Measurements from ENCODE around the gene DHRSX.
"Not testable (repeated sequence)": the region's sequence is repeated elsewhere in the genome, so short reads cannot be mapped to it uniquely, and the experiment has no call there.

The DHRSX gene

GRCh38 chrX:2243913-2244460 is 256.8 kb downstream of the DHRSX start:
- no peak for FAIRE-seq

DNA sequence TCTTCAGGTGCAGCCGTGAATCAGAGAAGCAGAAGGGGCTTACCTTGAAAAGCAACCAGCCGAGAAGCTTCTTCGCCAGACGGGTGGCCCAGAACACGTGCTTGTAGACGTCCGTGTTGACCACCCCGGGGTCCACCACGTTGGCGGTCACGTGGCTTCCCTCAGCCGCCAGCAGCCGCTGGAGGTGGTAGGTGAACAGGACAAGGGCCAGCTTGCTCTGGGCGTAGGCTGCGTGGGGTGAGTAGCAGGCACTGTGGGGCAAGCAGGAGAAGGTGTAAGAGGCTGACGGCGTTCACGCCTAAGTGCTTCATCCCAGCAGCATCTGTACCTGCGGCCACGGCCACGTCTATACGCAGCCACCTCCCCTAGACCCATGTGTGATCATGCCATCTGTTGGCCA is 257.8 kb downstream of the DHRSX start:
- no peak for FAIRE-seq

DNA sequence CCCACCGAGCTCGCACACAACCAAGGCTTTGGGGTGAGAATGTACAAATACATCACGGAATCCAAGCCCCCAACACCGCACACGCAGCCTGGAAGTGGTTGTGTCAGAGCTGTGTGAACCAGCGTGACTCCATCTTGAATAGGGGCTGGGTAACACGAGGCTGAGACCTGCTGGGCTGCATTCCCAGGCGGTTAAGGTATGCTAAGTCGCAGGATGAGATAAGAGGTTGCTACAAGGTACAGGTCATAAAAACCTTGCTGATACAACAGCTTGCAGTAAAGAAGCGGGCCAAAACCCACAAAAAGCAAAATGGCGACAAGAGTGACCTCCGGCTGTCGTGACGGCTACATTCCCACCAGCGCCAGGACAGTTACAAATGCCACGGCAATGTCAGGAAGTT is 258.4 kb downstream of the DHRSX start:
- no peak for FAIRE-seq

- not testable (repeated sequence) for FAIRE-seq
Measured at GRCh38 chrX:2241496-2241895, 259.3 kb downstream of the DHRSX start.

DNA sequence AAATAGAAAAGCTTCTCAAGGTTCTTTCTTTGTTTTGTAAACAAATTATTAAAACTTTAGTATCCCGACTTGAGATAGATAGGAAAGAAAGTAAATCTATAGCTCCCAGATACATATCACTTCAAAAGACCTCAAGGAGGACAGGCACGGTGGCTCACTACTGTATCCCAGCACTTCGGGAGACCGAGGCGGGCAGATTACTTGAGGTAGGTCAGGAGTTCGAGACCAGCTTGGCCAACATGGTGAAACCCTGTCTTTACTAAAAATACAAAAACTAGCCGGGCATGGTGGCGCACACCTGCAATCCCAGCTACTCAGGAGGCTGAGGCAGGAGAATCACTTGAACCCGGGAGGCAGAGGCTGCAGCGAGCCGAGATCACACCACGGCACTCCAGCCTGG is 260.0 kb downstream of the DHRSX start:
- not testable (repeated sequence) for FAIRE-seq

- FAIRE-seq: no peak
Measured at GRCh38 chrX:2237976-2238375, 262.8 kb downstream of the DHRSX start.

DNA sequence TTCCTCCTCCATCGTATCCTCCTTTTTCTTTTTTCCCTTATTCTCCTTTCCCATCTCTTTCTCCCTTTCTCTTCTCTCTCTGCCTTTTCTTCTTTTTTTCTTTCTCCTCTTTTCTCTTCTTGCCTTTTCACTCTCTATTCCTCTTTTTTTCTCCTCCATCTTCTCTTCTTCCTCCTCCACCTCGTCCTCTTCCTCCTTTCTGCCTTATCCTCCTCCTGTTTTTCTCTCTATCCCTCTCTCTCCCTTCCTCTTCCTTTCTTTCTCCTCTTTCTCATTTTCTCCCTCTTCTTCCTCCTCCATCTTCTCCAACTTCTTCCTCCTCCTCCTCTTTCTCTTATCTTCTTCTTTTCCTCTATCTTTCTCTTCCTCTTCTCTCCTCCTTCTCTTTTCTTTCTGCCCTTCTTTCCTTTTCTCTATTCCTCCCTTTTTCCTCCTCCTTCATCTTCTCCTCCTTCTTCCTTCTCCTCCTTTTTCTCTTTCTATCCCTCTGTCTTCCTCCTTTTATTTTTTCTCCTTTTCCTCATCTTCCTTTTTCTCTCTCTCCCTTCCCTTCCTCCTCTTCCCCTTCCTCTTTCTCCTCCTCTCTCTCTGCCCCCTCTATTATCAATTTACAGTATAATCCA is 269.1 kb downstream of the DHRSX start:
- FAIRE-seq: no peak

- FAIRE-seq: no peak
Measured at GRCh38 chrX:2230457-2230856, 270.3 kb downstream of the DHRSX start.

DNA sequence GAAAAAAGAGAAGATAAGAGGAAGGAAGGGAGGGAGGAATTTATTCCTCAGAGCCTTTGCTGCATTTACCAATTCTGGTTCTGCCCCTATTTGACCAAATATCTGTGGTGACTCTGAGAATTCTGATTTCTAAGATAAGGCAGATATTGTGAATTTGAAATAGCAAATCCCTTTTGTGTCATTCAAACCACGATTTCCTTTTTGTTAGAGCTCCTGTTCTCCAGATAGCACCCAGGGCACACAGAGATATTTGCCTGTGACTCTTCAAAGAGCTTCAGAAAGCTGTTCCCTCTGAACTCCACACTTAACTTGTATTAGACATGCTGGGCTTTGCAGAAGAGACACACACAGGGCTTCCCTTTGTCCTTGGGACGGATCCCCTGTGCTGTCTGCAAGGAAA is 272.2 kb downstream of the DHRSX start:
- FAIRE-seq: no peak

DNA sequence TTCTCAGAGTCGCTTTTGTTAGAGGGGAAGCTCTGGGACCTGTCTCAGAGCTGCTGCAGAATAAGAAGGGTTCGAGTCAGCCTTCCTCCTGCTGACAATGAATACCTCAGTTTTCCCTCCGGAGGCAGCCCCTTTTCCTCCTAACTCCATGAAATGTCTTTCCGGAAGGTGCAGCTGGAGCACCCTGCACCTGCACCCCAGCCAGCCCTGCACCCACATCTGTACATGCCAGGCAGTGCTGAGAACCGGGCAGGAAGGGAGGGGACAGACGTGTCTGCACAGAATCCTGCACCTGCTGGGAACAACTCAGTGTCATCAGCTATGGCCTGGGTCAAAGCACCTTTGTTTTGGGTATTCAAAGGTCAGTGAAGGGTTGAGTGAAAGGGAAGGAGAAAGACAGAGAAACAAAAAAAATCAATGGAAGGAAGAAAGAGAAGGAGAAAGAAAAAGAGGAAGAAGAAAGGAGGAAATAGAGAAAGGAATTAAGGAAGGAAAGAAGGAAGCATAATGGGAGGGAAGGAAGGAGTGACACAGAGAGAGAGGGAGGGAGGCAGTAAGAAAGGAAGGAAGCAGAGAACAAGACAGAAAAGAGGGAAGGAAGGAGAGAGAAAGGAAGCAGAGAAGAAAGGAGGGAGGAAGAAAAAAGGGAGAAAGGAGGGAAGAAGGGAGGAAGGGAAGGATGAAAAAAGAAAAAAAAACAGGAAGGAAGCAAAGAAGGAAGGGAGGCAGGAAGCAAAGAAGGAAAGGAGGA is 273.7 kb downstream of the DHRSX start:
- no peak for FAIRE-seq

GRCh38 chrX:2226182-2226581 is 274.6 kb downstream of the DHRSX start:
- FAIRE-seq: no peak

DNA sequence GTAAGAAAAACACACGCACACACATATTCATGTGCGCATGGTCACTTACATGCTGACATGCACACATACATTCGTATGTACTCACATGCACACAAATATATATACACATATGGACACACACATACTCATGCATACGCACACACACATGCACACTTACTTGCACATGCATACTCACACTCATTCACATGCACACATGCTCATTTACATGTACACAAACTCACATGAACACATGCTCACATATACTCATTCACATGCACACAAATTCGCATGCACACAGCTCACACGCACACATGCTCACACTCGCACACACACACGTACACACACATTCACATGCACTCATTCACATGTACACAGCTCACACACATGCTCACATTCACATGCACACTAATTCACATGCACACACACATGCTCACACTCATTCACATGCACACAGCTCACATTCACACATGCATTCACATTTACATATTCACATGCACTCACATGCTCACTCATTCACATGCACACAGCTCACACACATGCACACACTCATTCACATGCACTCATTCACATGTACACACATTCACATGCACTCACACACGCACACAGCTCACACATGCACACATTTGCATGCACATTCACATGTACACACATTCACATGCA is 276.1 kb downstream of the DHRSX start:
- FAIRE-seq: no peak

GRCh38 chrX:2224161-2224560 is 276.6 kb downstream of the DHRSX start:
- FAIRE-seq: no peak

- FAIRE-seq: no peak
Measured at GRCh38 chrX:2220829-2221567, 279.8 kb downstream of the DHRSX start.

DNA sequence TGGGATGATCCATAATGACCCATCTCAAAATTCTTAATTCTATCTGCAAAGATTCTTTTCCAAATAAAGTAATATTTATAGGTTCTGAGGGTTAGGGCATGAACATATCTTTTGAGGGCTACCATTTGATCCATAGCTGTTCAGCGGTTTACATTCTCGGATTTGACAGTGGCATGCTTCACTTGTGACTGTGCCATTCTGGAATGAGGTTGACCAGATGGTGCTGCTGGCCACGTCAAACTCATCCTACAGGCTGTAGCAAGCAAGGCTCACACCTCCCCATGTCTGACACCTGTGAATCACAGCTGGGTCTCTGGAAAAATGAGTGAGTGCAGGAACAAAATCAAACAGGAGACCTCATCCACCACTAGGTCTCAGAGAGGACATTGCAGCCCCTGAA is 280.5 kb downstream of the DHRSX start:
- no peak for FAIRE-seq

DNA sequence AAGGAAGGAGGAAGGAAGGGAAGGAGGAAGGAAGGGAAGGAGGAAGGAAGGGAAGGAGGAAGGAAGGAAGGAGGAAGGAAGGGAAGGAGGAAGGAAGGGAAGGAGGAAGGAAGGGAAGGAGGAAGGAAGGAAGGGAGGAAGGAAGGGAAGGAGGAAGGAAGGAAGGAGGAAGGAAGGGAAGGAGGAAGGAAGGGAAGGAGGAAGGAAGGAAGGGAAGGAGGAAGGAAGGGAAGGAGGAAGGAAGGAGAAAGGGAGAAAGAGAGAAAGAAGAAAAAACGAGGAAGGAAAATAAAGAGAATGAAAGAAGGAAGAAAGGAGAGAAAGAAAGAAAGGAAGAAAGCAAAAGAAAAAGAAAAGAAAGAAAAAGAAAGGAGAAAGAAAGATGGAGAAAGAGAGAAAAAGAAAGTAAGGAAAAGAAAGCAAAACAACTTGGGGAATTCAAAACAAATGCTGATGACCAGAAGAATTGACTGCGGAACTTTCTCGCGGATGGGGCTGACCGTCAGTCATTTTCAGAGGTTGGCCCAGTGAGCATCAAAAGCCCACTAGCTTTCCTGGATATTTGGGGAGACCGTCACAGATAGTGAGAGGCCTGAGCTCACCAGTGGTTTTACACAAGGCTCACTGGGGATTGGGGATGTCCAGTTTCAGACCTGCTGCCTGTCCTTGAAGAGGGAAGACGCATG is 286.5 kb downstream of the DHRSX start:
- not testable (repeated sequence) for FAIRE-seq

DNA sequence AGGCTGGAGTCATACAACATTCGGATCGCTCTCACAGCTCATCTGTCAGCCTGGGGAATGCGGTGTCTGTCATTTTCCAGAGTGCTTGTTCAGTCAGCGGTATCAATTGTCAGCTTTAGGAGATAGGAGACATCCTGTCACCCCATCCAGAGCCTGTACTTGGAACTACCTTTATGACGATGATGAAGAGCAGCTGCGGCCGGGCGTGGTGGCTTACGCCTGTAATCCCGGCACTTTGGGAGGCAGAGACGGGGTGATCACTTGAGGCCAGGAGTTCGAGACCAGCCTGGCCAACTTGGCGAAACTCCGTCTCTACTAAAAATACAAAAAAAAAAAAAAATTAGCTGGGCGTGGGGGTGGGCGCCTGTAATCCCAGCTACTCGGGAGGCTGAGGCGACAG is 289.1 kb downstream of the DHRSX start:
- not testable (repeated sequence) for FAIRE-seq

- no peak for FAIRE-seq
Measured at GRCh38 chrX:2193273-2193592, 307.5 kb downstream of the DHRSX start.

DNA sequence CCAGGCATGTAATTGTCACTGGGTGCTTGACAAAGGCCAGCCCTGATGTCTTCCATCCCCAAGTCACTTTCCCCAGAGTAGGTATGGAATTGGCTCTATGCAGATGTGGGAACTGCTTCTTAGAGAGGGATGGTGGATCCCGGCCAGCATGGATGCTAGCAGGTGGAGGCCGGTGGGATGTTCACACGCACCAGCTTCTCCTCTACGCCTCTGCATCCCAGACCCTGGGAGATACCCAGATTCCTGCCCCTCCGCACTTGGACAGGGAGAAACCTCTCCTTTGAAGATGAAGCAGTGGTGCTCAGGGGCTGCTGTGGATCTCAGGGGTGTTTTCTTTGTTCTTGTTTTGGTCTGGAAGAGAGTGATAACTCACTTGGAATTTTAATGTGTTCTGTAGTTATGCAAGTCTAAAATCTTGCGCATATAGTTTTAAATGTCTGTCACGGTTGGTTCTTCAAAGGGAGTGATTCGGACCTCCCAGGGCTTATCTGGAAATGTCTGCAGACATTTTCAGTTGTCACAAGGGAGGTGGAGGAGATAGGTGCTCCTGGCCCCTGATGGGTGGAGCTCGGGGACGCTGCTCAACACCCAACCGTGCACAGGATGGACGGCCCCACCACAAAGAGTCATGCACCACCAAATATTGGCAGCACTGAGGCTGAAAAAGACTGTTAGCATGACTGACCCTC is 308.0 kb downstream of the DHRSX start:
- no peak for FAIRE-seq

GRCh38 chrX:2188840-2189239 is 311.9 kb downstream of the DHRSX start:
- no peak for FAIRE-seq

DNA sequence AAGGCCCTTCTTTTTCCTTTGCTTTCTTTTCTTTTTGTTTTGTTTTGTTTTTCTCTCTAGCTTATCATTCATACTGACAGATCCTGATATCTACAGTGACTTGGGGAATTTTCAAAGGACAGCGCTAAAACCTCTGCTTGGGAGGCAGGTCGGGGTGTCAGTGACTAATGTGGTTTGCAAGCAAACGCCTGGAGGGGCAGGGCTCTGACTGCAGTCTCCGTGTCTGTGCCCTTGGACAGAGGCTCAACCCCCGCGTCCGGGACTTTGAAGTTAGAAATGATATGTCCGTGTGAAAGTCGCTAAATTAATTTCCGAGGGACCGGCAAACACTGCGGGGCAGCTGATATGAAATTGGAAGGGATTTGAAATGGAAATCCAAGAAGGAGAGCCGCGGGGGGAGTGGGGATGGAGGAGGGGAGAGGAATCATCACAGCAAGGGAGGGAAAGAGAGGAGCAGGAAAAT is 312.4 kb downstream of the DHRSX start:
- FAIRE-seq: no peak

Data from endometrium (tissue), 2 donors.